Sigmoid colon (tissue), 4 donors: ENCODE data around the gene KRTAP10-4.

ENCODE experiments used
- EP300 ChIP-seq, 4 donors: sonication (generic); formaldehyde crosslinking; IDR thresholded peaks; one replicate each; pipeline ENCODE4 v1.6.1; 2017; ENCODE audit warnings: antibody characterized with exemption in 4 of 4
- POLR2A ChIP-seq, 2 donors: fragments of 450-650 bp; IDR thresholded peaks; one replicate each; pipeline ENCODE4 v1.6.1; 2016; ENCODE audit warnings: antibody characterized with exemption in 2 of 2, mild to moderate bottlenecking in 2 of 2, moderate library complexity in 2 of 2
- TF ChIP-seq, protein P1 (sequence below), 4 experiments: fragments of 450-650 bp in 3 of 4; fragments of 200-600 bp in 1 of 4; IDR thresholded peaks; one replicate each; pipeline ENCODE4 v1.5.1; 2016 to 2019; ENCODE audit warnings: antibody characterized with exemption in 4 of 4, mild to moderate bottlenecking in 3 of 4, moderate library complexity in 2 of 4

DNA sequence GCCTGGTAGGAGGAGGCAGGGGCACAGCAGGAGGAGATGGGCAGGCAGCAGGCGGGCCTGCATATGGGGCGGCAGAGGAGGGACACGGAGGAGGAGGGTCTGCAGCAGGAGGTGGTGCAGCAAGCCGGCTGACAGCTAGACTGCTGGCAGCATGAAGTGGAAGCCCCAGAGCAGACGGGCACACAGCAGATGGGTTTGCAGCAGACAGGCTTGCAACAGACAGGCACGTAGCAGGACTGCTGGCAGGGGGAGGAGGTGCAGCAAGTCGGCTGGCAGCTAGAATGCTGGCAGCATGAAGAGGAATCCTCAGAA is 6.3 kb downstream of the KRTAP10-4 start:
- TF ChIP-seq, protein P1, sequence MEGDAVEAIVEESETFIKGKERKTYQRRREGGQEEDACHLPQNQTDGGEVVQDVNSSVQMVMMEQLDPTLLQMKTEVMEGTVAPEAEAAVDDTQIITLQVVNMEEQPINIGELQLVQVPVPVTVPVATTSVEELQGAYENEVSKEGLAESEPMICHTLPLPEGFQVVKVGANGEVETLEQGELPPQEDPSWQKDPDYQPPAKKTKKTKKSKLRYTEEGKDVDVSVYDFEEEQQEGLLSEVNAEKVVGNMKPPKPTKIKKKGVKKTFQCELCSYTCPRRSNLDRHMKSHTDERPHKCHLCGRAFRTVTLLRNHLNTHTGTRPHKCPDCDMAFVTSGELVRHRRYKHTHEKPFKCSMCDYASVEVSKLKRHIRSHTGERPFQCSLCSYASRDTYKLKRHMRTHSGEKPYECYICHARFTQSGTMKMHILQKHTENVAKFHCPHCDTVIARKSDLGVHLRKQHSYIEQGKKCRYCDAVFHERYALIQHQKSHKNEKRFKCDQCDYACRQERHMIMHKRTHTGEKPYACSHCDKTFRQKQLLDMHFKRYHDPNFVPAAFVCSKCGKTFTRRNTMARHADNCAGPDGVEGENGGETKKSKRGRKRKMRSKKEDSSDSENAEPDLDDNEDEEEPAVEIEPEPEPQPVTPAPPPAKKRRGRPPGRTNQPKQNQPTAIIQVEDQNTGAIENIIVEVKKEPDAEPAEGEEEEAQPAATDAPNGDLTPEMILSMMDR (IDR thresholded peaks at IDR 0.05): no peak
- TF ChIP-seq POLR2A (IDR thresholded peaks at IDR 0.05): no peak
- TF ChIP-seq EP300 (IDR thresholded peaks at IDR 0.05): no peak
